Endothelial cell of umbilical vein (primary cell): ENCODE results near the gene SLC25A18. TPM values are rescaled to one million over a fixed set of nuclear protein-coding genes. Genes with fewer than 3 reads are reported as not detected.

Source experiments
- BruUV-seq: library from RNA; stranded (reverse); fragments of 400-500 nt; replicated peaks from 2 replicates; lab custom pipeline; 2021; lab: Mats Ljungman, UMichigan
- CTCF ChIA-PET: fragments of 300-600, 350-600 bp; sonication (Branson Sonifier 250); formaldehyde crosslinking; loops from one replicate; lab custom pipeline; 2021; ENCODE audit warnings: antibody characterized with exemption, inconsistent platforms; lab: Charles Lee
- POLR2A ChIA-PET: fragments of 300-600, 350-600 bp; sonication (Branson Sonifier 250); formaldehyde crosslinking; loops from one replicate; lab custom pipeline; 2021; ENCODE audit warnings: antibody characterized with exemption, inconsistent platforms; lab: Charles Lee
- DNase-seq: peaks from one replicate; pipeline ENCODE4 v3.0.0-alpha.2; 2011; ENCODE audit warnings: low read depth, low spot score
- FAIRE-seq: peaks from 2 replicates; lab custom pipeline; 2011; peaks lifted over from hg19 to GRCh38; lab: Jason Lieb, UNC
- H2AFZ ChIP-seq: 2 replicates; pipeline ENCODE4 v1.6.0; 2012; ENCODE audit warnings: low read depth, low read length, control low read depth, inconsistent platforms
- H3K27ac ChIP-seq: 2 replicates; pipeline ENCODE4 v1.5.1; 2011; ENCODE audit warnings: low read depth, mild to moderate bottlenecking, control low read depth, low read length, moderate library complexity; ENCODE audit not compliant: insufficient read depth
- H3K27me3 ChIP-seq, 2 experiments: 2 replicates each; pipeline versions ENCODE4 v1.6.0 to v1.6.1; 2011; ENCODE audit warnings: low read length in 2 of 2, mixed read lengths in 1 of 2; ENCODE audit not compliant: control insufficient read depth in 2 of 2, insufficient read depth in 2 of 2
- H3K36me3 ChIP-seq, 2 experiments: 2 replicates in 1 of 2; 3 replicates in 1 of 2; pipeline ENCODE4 v1.5.1; 2011; ENCODE audit warnings: low read length in 2 of 2, mild to moderate bottlenecking in 1 of 2, moderate library complexity in 1 of 2; ENCODE audit not compliant: control insufficient read depth in 2 of 2, insufficient read depth in 2 of 2; ENCODE audit errors: extremely low read depth in 1 of 2
- H3K4me1 ChIP-seq: 3 replicates; pipeline ENCODE4 v1.5.1; 2011; ENCODE audit warnings: mild to moderate bottlenecking, low read length; ENCODE audit not compliant: control insufficient read depth, insufficient read depth; ENCODE audit errors: extremely low read depth
- H3K4me2 ChIP-seq: 2 replicates; pipeline ENCODE4 v1.6.1; 2011; ENCODE audit warnings: low read length, control low read depth, mixed read lengths; ENCODE audit not compliant: insufficient read depth
- H3K4me3 ChIP-seq, 3 experiments: fragments of 200-600 bp in 1 of 3; sonication (generic), shearing (Covaris generic) in 1 of 3; replicated peaks in 1 of 3; 2 replicates each; pipeline ENCODE4 v1.5.1; 2011 to 2016; ENCODE audit warnings: control low read depth in 3 of 3, low read length in 3 of 3, mild to moderate bottlenecking in 2 of 3, inconsistent platforms in 1 of 3, low read depth in 1 of 3, moderate library complexity in 1 of 3; ENCODE audit not compliant: insufficient read depth in 1 of 3
- H3K79me2 ChIP-seq: 2 replicates; pipeline ENCODE4 v1.6.0; 2012; ENCODE audit warnings: low read length, inconsistent platforms; ENCODE audit not compliant: control insufficient read depth, insufficient read depth
- H3K9ac ChIP-seq: replicated peaks from 2 replicates; pipeline ENCODE3; 2011; ENCODE audit warnings: low read length, control low read depth; ENCODE audit not compliant: insufficient read depth; ENCODE audit errors: extremely low read depth
- H3K9me1 ChIP-seq: replicated peaks from 3 replicates; pipeline ENCODE4 v1.6.0; 2011; ENCODE audit warnings: mild to moderate bottlenecking, low read length; ENCODE audit not compliant: control insufficient read depth, insufficient read depth; ENCODE audit errors: extremely low read depth
- H3K9me3 ChIP-seq: replicated peaks from 2 replicates; pipeline ENCODE4 v1.5.1; 2012; ENCODE audit warnings: low read length, inconsistent platforms; ENCODE audit not compliant: control insufficient read depth, insufficient read depth
- H4K20me1 ChIP-seq: replicated peaks from 2 replicates; pipeline ENCODE3; 2011; ENCODE audit warnings: mild to moderate bottlenecking, low read length; ENCODE audit not compliant: control insufficient read depth, insufficient read depth; ENCODE audit errors: extremely low read depth
- EZH2 ChIP-seq: IDR thresholded peaks from 2 replicates; pipeline ENCODE4 v1.6.1; 2012; ENCODE audit warnings: borderline replicate concordance, low read depth, mild to moderate bottlenecking, moderate library complexity, low read length, inconsistent platforms; ENCODE audit not compliant: severe bottlenecking
- FOS ChIP-seq: IDR thresholded peaks from 2 replicates; pipeline ENCODE4 v1.6.1; 2011; ENCODE audit warnings: mild to moderate bottlenecking, low read length, moderate library complexity, borderline replicate concordance; ENCODE audit not compliant: insufficient read depth
- GATA2 ChIP-seq: IDR thresholded peaks from 2 replicates; pipeline ENCODE4 v1.7.0; 2011; ENCODE audit warnings: low read depth, mild to moderate bottlenecking, moderate library complexity, mixed read lengths, low read length; ENCODE audit not compliant: insufficient read length, insufficient read depth
- JUN ChIP-seq: IDR thresholded peaks from 2 replicates; pipeline ENCODE4 v1.6.1; 2011; ENCODE audit warnings: borderline replicate concordance, low read depth; ENCODE audit not compliant: insufficient read length, insufficient read depth
- MAX ChIP-seq: IDR thresholded peaks from 2 replicates; pipeline ENCODE4 v1.6.1; 2011; ENCODE audit not compliant: insufficient read depth, insufficient read length
- MYC ChIP-seq: IDR thresholded peaks from one replicate; pipeline ENCODE4 v1.6.1; 2011; ENCODE audit warnings: mild to moderate bottlenecking, low read depth, low read length
- POLR2A ChIP-seq: IDR thresholded peaks from 2 replicates; pipeline ENCODE4 v1.6.1; 2012; ENCODE audit warnings: low read depth, mild to moderate bottlenecking, control low read depth, low read length
- POLR2AphosphoS5 ChIP-seq: IDR thresholded peaks from 2 replicates; pipeline ENCODE4 v1.6.1; 2012; ENCODE audit warnings: low read depth, mild to moderate bottlenecking, control low read depth, low read length, moderate library complexity; ENCODE audit not compliant: insufficient read depth
- dilution Hi-C: fragments of 300-500 bp; cut with MboI; formaldehyde crosslinking; loops from one replicate; pipeline ENCODE4 v1.15.0; 2019; ENCODE audit warnings: low sequenced_read_pairs; ENCODE audit not compliant: extremely low pct_ligation_motif_present
- intact Hi-C: fragments of 100-400 bp; cut with micrococcal nuclease; formaldehyde crosslinking; loops from one replicate; pipeline ENCODE4 v1.10.0; 2022
- polyA plus RNA-seq, 4 experiments: library from polyadenylated mRNA; depleted of rRNA in 3 of 4; stranded (reverse) in 3 of 4; unstranded in 1 of 4; fragments of >200 nt; gene quantifications; 2 replicates each; pipeline versions ENCODE4 v1.2.1 to v1.2.3, GENCODE V29; 2011 to 2012; ENCODE audit warnings: missing spikeins in 1 of 4
- total RNA-seq: library from RNA; stranded (reverse); gene quantifications from 2 replicates; pipeline ENCODE4 v1.2.3, GENCODE V29; 2021
- TF ChIP-seq, protein P1 (sequence below), 2 donors: IDR thresholded peaks; 1 replicate in 1 of 2; 2 replicates in 1 of 2; pipeline ENCODE4 v1.5.1; 2011; ENCODE audit warnings: low read length in 2 of 2, mild to moderate bottlenecking in 2 of 2, moderate library complexity in 2 of 2, control low read depth in 1 of 2, inconsistent platforms in 1 of 2, low read depth in 1 of 2; ENCODE audit not compliant: insufficient read depth in 1 of 2; ENCODE audit errors: extremely low read depth in 1 of 2

SLC25A18 gene
- total and polyA plus RNA-seq, 2 donors (not counting 3 experiments of a cell fraction or from before 2014, with no cell fraction given): not detected

- H3K4me3 ChIP-seq: no peak overlapping the region
- ChIA-PET POLR2A (no interaction called here), CTCF (interaction anchor here (1.4 kb wide), 1 partner anchor 9 kb away, joined by 6 read pairs; no protein-coding TSS in a partner anchor)
- no peak overlapping the region for H2AFZ ChIP-seq
- H3K79me2 ChIP-seq: no peaks in the 10 kb centered on the region
- no peaks in the 10 kb centered on the region for H3K27me3 ChIP-seq
- no peaks in the 10 kb centered on the region for H3K9me3 ChIP-seq
- DNase-seq (no peak), FAIRE-seq (no peak)
- TF ChIP-seq POLR2A (no peak), MYC (no peak), POLR2AphosphoS5 (no peak), JUN (no peak), FOS (no peak), MAX (no peak), EZH2 (no peak), GATA2 (no peak)
- TF ChIP-seq, protein P1, sequence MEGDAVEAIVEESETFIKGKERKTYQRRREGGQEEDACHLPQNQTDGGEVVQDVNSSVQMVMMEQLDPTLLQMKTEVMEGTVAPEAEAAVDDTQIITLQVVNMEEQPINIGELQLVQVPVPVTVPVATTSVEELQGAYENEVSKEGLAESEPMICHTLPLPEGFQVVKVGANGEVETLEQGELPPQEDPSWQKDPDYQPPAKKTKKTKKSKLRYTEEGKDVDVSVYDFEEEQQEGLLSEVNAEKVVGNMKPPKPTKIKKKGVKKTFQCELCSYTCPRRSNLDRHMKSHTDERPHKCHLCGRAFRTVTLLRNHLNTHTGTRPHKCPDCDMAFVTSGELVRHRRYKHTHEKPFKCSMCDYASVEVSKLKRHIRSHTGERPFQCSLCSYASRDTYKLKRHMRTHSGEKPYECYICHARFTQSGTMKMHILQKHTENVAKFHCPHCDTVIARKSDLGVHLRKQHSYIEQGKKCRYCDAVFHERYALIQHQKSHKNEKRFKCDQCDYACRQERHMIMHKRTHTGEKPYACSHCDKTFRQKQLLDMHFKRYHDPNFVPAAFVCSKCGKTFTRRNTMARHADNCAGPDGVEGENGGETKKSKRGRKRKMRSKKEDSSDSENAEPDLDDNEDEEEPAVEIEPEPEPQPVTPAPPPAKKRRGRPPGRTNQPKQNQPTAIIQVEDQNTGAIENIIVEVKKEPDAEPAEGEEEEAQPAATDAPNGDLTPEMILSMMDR (IDR thresholded peaks at IDR 0.05; ENCODE audit: extremely low read depth in 1 of 2, insufficient read depth in 1 of 2, low read depth in 1 of 2, low read length in 2 of 2): no peak
- intact Hi-C loops (no loop called here), dilution Hi-C loops (no loop called here)
- H4K20me1 ChIP-seq: no peaks in the 10 kb centered on the region
- H3K9me1 ChIP-seq: no peaks in the 10 kb centered on the region
- no peak overlapping the region for H3K27ac ChIP-seq
- no TSS peak for BruUV-seq
- no peak overlapping the region for H3K4me2 ChIP-seq
- H3K4me1 ChIP-seq: no peaks in the 10 kb centered on the region
- H3K36me3 ChIP-seq: peaks cover 26 to 40% of the 10 kb centered on the region in 2 experiments
- H3K9ac ChIP-seq: no peak overlapping the region
These were observed 33.9 kb downstream of the SLC25A18 start for GRCh38 chr22:17597217-17597616.
